Erythroblast (primary cell): ENCODE data around the gene PGLYRP4.

Experiments used
- GATA1 ChIP-seq: IDR thresholded peaks from 2 replicates; pipeline ENCODE4 v1.6.1; 2011; ENCODE audit warnings: low read depth, mild to moderate bottlenecking, control low read depth, low read length, moderate library complexity
- POLR2A ChIP-seq: IDR thresholded peaks from 2 replicates; pipeline ENCODE4 v1.6.1; 2011; ENCODE audit warnings: mild to moderate bottlenecking, low read length

GRCh38 chr1:153349363-153350320, 1.0 kb upstream of the PGLYRP4 start:
- TF ChIP-seq POLR2A, result no peak
- no peak for TF ChIP-seq GATA1
